Hepatocyte (in vitro differentiated cells): ENCODE data around the gene DLG2.

Source experiments
- EZH2 ChIP-seq: fragments of 200-600 bp; sonication (generic); IDR thresholded peaks from 2 replicates; pipeline ENCODE4 v1.6.1; 2016; ENCODE audit warnings: antibody characterized with exemption, mild to moderate bottlenecking, borderline replicate concordance
- EZH2phosphoT487 ChIP-seq: fragments of 200-600 bp; sonication (generic); IDR thresholded peaks from one replicate; pipeline ENCODE4 v1.6.1; 2018; ENCODE audit warnings: antibody characterized with exemption, mild to moderate bottlenecking, low read depth, moderate library complexity; ENCODE audit not compliant: unreplicated experiment, severe bottlenecking
- TF ChIP-seq, protein P1 (sequence below): fragments of 200-600 bp; sonication (generic); IDR thresholded peaks from 2 replicates; pipeline ENCODE4 v1.5.1; 2016; ENCODE audit warnings: antibody characterized with exemption, mild to moderate bottlenecking; ENCODE audit not compliant: poor library complexity

DNA sequence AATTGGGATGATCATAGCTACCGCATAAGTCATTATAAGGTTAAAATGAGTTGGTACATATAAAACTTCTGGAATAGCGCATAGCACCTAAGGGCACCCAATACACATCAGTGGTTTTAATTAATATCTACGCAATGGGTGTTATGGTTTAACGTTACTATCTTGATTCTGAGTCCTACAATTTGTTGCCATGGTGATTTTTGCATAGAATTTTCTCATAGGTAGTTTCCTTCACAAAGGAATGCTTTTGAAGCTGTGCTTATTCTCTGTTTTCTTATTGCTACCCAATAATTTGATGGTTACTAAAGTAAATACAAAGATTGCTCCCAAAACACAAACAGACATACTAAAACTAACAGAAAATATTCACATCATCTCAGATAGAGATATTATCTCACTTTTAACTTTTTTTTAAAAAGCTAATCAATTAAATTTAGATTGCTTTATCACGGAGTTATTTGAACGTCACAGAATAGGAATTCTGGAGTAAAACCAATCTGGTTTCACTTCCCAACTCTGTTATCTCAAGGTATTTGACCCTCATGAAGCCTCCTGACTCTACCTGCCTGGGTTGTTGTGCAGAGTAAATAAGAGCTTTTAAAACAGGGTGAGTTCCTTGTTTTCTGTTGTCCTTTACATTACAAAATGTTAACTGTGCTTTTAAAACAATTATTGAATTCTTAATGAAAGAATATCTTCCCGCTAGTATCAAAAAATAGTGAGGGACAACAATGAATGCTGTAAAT is 1705.5 kb downstream of the DLG2 start:
- TF ChIP-seq, protein P1, sequence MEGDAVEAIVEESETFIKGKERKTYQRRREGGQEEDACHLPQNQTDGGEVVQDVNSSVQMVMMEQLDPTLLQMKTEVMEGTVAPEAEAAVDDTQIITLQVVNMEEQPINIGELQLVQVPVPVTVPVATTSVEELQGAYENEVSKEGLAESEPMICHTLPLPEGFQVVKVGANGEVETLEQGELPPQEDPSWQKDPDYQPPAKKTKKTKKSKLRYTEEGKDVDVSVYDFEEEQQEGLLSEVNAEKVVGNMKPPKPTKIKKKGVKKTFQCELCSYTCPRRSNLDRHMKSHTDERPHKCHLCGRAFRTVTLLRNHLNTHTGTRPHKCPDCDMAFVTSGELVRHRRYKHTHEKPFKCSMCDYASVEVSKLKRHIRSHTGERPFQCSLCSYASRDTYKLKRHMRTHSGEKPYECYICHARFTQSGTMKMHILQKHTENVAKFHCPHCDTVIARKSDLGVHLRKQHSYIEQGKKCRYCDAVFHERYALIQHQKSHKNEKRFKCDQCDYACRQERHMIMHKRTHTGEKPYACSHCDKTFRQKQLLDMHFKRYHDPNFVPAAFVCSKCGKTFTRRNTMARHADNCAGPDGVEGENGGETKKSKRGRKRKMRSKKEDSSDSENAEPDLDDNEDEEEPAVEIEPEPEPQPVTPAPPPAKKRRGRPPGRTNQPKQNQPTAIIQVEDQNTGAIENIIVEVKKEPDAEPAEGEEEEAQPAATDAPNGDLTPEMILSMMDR: no peak
- TF ChIP-seq EZH2 (no peak), EZH2phosphoT487 (no peak)
